Keratinocyte (primary cell): Measurements from ENCODE around the gene NYNRIN. TPM values are rescaled to one million over a fixed set of nuclear protein-coding genes. Genes with fewer than 3 reads are reported as not detected.

Experiments used
- DNase-seq: peaks from one replicate; pipeline ENCODE4 v3.0.0-alpha.2; 2011; ENCODE audit warnings: low read depth, missing footprints, low spot score
- FAIRE-seq: peaks from 2 replicates; lab custom pipeline; 2011; peaks lifted over from hg19 to GRCh38; lab: Jason Lieb, UNC
- H2AFZ ChIP-seq: 2 replicates; pipeline ENCODE4 v1.6.0; 2012; ENCODE audit warnings: low read length, control low read depth, inconsistent platforms; ENCODE audit not compliant: control insufficient read depth
- H3K27ac ChIP-seq: 2 replicates; pipeline ENCODE4 v1.5.1; 2011; ENCODE audit warnings: low read length; ENCODE audit not compliant: control insufficient read depth, insufficient read depth
- H3K27me3 ChIP-seq: 3 replicates; pipeline ENCODE4 v1.6.0; 2011; ENCODE audit warnings: low read length; ENCODE audit not compliant: control insufficient read depth, insufficient read depth; ENCODE audit errors: extremely low read depth
- H3K36me3 ChIP-seq, 2 experiments: 2 replicates in 1 of 2; 3 replicates in 1 of 2; pipeline ENCODE4 v1.5.1; 2011; ENCODE audit warnings: low read length in 2 of 2, mild to moderate bottlenecking in 1 of 2; ENCODE audit not compliant: control insufficient read depth in 2 of 2, insufficient read depth in 2 of 2; ENCODE audit errors: extremely low read depth in 1 of 2
- H3K4me1 ChIP-seq: 3 replicates; pipeline ENCODE4 v1.5.1; 2011; ENCODE audit warnings: low read length; ENCODE audit not compliant: control insufficient read depth, insufficient read depth; ENCODE audit errors: extremely low read depth
- H3K4me2 ChIP-seq: 3 replicates; pipeline ENCODE4 v1.6.0; 2011; ENCODE audit warnings: low read depth, low read length; ENCODE audit not compliant: control insufficient read depth, insufficient read depth; ENCODE audit errors: extremely low read depth
- H3K4me3 ChIP-seq, 3 experiments: fragments of 200-600 bp in 1 of 3; sonication (generic) in 1 of 3; 2 replicates in 2 of 3; 3 replicates in 1 of 3; pipeline ENCODE4 v1.5.1; 2011 to 2016; ENCODE audit warnings: low read length in 3 of 3, mild to moderate bottlenecking in 3 of 3, control low read depth in 2 of 3, inconsistent platforms in 1 of 3, low read depth in 1 of 3, mixed read lengths in 1 of 3, mixed run types in 1 of 3, moderate library complexity in 1 of 3; ENCODE audit not compliant: control insufficient read depth in 2 of 3, insufficient read depth in 2 of 3; ENCODE audit errors: extremely low read depth in 1 of 3
- H3K79me2 ChIP-seq: 2 replicates; pipeline ENCODE4 v1.6.0; 2012; ENCODE audit warnings: low read length; ENCODE audit not compliant: control insufficient read depth, insufficient read depth
- H3K9ac ChIP-seq: 3 replicates; pipeline ENCODE4 v1.6.0; 2011; ENCODE audit warnings: low read length; ENCODE audit not compliant: control insufficient read depth, insufficient read depth; ENCODE audit errors: extremely low read depth
- H3K9me1 ChIP-seq: 3 replicates; pipeline ENCODE4 v1.6.0; 2011; ENCODE audit warnings: low read length; ENCODE audit not compliant: control insufficient read depth, insufficient read depth; ENCODE audit errors: extremely low read depth
- H3K9me3 ChIP-seq: 2 replicates; pipeline ENCODE4 v1.5.1; 2012; ENCODE audit warnings: low read depth, low read length; ENCODE audit not compliant: control insufficient read depth
- H4K20me1 ChIP-seq: 3 replicates; pipeline ENCODE4 v1.6.0; 2011; ENCODE audit warnings: low read length; ENCODE audit not compliant: control insufficient read depth, insufficient read depth; ENCODE audit errors: extremely low read depth
- EZH2 ChIP-seq: IDR thresholded peaks from one replicate; pipeline ENCODE4 v1.6.1; 2012; ENCODE audit warnings: inconsistent platforms, mild to moderate bottlenecking, low read length, moderate library complexity
- dilution Hi-C: fragments of 300-500 bp; cut with MboI; formaldehyde crosslinking; loops from one replicate; pipeline ENCODE4 v1.7.0; 2020; ENCODE audit warnings: low sequenced_read_pairs; ENCODE audit not compliant: extremely low pct_ligation_motif_present
- polyA plus RNA-seq, 5 experiments: library from polyadenylated mRNA; depleted of rRNA in 3 of 5; stranded (reverse) in 3 of 5; stranded (forward) in 1 of 5; unstranded in 1 of 5; fragments of >200 nt; gene quantifications; 1 replicate in 1 of 5; 2 replicates in 3 of 5; 3 replicates in 1 of 5; pipeline versions ENCODE4 v1.2.1 to v1.2.3, GENCODE V29; 2011 to 2012; ENCODE audit warnings: missing spikeins in 2 of 5, low read depth in 1 of 5, low replicate concordance in 1 of 5
- TF ChIP-seq, protein P1 (sequence below), 3 experiments: IDR thresholded peaks in 1 of 3; conservative IDR thresholded peaks in 1 of 3; optimal IDR thresholded peaks in 1 of 3; 2 replicates in 2 of 3; 3 replicates in 1 of 3; pipeline versions ENCODE3 to v1.5.1; 2011; ENCODE audit warnings: low read length in 3 of 3, mild to moderate bottlenecking in 3 of 3, moderate library complexity in 2 of 3, control low read depth in 1 of 3, inconsistent platforms in 1 of 3; ENCODE audit not compliant: insufficient read depth in 2 of 3; ENCODE audit errors: extremely low read depth in 1 of 3

NYNRIN gene
- polyA plus RNA-seq, 1 donor (not counting 4 experiments of a cell fraction or from before 2014, with no cell fraction given) = 4.9 TPM

DNA sequence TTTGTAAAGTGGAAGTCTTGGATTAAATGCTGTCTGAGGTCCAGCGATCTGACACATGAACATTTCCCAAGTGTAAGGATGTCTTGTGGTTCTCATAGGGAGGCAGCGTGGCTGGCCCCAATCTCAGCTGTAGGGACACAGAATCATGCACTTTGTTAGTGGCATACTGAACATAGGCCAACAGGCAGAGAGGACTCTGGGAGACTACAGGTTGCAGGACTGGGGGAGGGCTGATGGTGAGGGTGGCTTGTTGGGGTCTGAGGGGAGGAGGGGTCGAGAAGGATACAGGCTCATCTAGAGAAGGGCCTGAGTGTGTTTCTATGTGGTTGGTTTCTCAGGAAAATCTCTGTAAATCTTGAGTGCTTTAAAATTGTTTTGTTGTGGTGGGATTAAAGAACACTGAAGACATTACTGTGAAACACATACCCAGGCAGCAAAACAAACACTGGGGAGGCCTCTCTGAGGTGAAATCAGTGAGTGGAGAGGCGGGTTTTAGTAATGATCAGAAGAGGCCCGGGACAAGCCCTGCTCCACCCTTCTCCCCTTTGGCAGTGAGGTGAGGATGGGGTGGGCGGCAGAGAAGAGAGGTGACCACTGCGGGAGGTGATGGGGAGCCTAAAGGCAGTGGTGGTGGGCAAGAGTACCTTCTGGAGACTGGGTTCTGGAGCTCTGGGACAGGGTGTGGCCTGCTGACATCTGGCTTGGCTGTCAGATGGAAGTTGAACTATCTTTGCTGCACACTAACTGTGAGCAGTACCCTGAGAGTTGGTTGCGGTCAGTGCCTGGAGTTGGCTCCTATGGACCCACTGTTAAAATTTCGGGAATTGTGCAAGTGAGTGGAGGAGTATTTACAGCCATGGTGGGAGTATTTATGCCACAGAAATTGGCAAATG, 3.3 kb downstream of the NYNRIN start:
- H3K79me2 ChIP-seq = no peaks in the 10 kb centered on the region
- peaks cover 23% of the 10 kb centered on the region for H3K4me1 ChIP-seq

DNA sequence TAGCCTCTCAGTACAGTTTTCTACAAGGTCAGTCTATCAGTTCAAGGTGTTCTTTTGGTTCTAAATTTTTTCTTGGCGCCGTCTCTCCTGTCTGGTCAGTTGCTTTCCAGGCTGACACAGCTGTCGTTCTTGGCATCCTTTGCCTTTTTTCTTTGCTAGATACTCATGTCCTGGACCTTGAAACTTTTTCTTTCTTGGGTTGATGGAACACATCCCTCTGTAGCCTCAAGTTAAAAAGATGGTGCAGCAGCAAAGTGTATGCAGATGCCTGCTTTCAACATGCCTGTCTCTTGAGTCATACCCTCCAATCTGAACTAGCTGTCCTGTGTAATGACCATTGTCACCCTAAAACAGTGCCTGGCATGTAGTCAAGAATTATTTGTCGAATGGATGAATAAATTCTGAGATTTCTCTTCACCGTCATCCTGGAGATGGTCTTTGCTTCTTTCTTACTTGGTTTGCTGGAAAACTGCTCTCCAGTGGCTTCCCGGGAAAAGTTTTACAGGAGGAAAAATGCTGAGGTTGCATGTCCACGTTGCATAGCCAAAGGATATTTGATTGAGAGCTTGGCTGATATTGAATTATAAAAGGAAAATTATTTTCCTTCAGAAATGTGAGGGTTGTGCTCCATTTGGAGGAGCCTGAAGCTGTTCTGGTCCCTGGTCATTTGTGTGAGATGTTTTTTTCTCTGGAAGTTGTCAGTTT, 4.6 kb downstream of the NYNRIN start:
- Histone ChIP-seq H3K27me3 (no peaks in the 10 kb centered on the region), H3K4me2 (no peak overlapping the region), H3K4me1 (peaks cover 12% of the 10 kb centered on the region), H3K9me1 (no peaks in the 10 kb centered on the region), H4K20me1 (no peaks in the 10 kb centered on the region), H3K36me3 (no peaks in the 10 kb centered on the region), H3K9ac (no peak overlapping the region), H3K4me3 (no peak overlapping the region), H3K79me2 (no peaks in the 10 kb centered on the region), H2AFZ (no peak overlapping the region), H3K9me3 (no peaks in the 10 kb centered on the region), H3K27ac (no peak overlapping the region)
- FAIRE-seq = peak; percentile 53
- dilution Hi-C loops = no loop called here
- no peak for DNase-seq
- TF ChIP-seq, protein P1, sequence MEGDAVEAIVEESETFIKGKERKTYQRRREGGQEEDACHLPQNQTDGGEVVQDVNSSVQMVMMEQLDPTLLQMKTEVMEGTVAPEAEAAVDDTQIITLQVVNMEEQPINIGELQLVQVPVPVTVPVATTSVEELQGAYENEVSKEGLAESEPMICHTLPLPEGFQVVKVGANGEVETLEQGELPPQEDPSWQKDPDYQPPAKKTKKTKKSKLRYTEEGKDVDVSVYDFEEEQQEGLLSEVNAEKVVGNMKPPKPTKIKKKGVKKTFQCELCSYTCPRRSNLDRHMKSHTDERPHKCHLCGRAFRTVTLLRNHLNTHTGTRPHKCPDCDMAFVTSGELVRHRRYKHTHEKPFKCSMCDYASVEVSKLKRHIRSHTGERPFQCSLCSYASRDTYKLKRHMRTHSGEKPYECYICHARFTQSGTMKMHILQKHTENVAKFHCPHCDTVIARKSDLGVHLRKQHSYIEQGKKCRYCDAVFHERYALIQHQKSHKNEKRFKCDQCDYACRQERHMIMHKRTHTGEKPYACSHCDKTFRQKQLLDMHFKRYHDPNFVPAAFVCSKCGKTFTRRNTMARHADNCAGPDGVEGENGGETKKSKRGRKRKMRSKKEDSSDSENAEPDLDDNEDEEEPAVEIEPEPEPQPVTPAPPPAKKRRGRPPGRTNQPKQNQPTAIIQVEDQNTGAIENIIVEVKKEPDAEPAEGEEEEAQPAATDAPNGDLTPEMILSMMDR (optimal IDR thresholded peaks at IDR 0.05 in 1 of 3, IDR thresholded peaks at IDR 0.05 in 1 of 3, conservative IDR thresholded peaks at IDR 0.05 in 1 of 3; ENCODE audit: extremely low read depth in 1 of 3, insufficient read depth in 2 of 3, low read length in 3 of 3) = no peak
- no peak for TF ChIP-seq EZH2

More for the DNA sequence above, 3.3 kb downstream of the NYNRIN start:
- Histone ChIP-seq H3K9ac (no peak overlapping the region), H3K27me3 (no peaks in the 10 kb centered on the region), H3K9me3 (no peaks in the 10 kb centered on the region), H3K27ac (no peak overlapping the region), H2AFZ (no peak overlapping the region), H4K20me1 (no peaks in the 10 kb centered on the region), H3K4me2 (no peak overlapping the region), H3K36me3 (no peaks in the 10 kb centered on the region), H3K9me1 (no peaks in the 10 kb centered on the region), H3K4me3 (no peak overlapping the region)
- FAIRE-seq (no peak), DNase-seq (no peak)
- dilution Hi-C loops = no loop called here
- TF ChIP-seq, protein P1 (optimal IDR thresholded peaks at IDR 0.05 in 1 of 3, IDR thresholded peaks at IDR 0.05 in 1 of 3, conservative IDR thresholded peaks at IDR 0.05 in 1 of 3; ENCODE audit: extremely low read depth in 1 of 3, insufficient read depth in 2 of 3, low read length in 3 of 3) = no peak
- no peak for TF ChIP-seq EZH2
